ENCODE data around the gene CHD6.

CHD6 gene

DNA sequence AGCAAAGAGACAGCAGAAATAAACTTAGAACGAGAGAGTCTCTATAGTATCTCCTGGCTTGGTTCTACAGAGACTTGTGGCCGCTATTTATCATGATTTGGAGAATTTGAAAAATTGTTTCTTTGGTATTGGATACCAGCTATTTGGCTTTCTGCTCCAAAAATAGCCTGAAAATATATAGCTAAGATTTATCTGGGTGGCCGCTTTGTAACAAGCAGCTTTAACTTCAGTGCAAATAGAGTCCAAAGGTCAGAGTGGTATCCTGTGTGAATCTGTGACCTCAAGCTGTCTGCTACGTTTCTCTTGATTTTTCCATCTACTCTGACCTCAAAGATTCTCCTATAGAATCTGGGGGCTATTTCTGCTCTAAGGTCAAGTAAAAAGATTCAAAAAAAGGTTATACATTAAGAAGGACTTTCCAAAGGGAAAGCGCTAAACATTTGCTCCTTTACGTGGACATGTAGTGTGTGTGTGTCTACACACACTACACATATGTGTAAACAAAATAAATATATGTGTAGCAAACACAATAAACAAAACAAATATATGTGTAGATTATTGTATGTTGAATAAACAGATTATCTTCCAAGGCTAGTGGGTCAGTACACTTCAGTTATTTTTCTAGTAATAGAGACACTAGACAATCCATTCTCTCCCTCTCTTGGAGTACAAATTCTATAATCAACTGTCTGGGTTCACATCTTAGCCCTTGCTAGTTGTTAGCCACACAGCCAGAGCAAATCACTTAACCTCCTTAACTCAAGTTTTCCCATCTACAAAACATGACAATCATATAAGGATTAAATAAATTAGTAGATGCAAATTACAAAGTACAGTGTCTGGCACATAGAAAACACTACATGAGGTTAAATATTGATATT is 40.8 kb downstream of the CHD6 start:
- DNase-seq, result no peak

DNA sequence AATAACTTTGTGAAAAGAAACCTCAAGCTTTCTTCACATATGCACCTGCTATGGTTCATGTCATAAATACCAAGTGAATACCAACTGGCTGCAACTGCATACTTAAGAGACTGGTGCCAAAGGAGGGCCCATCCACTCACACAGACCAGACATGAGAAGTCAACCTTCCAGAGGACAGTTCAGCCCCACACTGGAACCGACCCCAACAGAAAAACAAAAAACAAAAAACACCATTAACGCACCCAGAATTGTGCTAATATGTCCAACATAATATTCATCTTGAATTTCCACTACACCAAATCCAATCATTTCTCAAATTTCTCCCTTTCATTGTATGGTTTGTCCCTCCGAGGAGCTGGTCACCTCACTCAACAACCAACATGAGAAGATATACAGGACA is 42.8 kb downstream of the CHD6 start:
- no peak for DNase-seq

DNA sequence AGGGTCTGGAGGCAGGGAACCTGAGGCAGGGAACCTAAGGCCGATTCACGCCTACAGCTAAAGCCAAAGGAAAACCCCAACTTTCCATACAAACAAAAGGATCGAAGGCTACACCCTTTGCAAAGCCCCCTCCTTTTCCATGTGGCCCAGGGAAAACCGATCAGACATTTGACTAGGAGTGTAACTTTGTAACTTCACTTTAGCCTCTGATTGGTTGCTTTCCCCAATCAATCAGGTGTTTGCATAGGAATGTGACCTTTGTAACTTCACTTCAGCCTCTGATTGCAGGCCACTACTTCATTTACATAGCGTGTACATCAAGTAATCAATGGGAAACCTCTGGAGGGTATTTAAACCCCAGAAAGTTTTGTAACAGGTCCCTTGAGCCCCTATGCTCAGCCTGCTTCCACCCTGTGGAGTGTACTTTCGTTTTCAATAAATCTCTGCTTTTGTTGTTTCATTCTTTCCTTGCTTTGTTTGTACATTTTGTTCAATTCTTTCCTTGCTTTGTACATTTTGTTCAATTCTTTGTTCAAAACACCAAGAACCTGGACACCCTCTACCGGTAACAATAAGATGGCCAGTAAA is 43.3 kb downstream of the CHD6 start:
- no peak for DNase-seq

DNA sequence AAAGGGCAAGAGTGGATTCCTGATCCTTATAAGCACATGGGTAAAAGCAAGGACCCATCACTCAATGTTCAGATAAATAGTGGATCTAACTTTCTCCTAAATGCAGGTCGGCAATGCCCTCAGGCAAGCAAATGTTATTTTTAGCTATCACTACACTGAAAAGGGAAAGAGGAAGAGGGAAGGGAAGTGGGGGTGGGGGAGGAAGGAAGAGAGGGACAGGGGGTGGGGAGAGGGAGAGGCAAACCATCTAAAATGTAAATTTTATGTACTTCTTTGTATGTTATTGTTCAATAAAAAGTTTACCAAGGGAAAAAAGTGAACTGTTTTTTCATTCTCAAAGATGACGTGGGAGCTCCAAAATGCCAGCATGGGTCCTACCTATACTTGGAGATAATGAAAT is 44.2 kb downstream of the CHD6 start:
- no peak for DNase-seq

DNA sequence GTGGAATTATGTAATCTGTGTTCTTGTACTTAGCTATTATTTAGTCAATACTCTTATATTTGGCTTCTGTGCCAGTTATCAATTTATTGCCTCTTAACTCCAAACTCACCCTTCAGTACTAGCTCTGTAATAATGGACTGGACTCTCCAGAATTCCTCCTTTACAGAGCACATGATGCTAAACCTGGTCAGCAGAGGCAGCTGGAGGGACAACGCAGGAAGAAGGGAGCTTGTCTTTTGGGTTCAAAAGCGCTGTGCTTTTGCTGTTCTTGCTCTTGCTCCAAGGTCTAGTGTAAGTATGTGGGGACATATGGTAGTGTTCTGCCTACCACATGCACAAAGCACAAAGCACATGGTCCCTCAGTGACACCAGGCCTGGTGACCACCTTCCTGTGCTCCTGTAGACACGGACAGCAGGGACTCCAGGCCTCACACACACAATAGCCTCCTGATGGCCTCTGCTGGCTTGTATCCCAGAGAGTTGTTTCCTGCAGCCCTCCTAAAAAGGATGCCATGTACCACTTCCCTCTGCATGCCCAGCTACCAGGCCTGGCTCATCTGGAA is 46.1 kb downstream of the CHD6 start:
- no peak for DNase-seq

DNA sequence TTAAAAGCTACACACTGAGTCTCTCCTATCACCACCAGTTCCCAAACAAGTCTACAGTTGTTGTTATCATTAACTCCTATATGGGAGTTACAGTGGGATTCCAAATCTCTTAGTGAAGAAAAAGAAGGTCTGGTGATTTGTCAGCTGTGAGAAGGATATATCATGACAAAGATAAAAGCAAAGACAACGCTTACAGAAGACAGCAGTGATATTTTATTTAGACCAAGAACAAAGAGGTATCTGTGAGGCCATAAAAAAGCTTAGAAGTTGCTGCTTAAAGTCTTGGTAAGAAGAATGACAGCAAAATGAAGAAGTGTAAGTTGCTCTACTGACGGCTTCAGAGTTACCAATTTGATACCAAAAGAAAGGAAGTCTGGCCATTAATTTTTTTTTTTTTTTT is 47.2 kb downstream of the CHD6 start:
- no peak for DNase-seq

DNA sequence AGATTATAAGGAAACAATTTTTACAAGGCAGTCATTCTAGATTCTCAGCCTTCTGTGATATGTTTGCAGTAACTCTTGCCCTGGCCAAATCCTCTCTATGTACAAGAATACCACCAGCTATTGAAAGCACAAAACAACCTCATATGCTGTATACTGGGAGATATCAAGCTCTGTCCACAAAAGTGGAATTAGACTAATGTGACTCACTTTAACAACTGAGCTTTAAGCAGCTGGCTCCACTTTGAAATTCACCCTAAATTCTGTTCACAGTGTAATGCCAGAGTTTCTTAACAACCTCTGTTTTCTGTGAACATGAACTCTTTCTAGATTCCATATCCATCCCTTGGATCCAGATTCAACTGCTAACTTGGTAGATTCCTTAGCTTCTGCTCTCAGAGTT is 47.6 kb downstream of the CHD6 start:
- no peak for DNase-seq

DNA sequence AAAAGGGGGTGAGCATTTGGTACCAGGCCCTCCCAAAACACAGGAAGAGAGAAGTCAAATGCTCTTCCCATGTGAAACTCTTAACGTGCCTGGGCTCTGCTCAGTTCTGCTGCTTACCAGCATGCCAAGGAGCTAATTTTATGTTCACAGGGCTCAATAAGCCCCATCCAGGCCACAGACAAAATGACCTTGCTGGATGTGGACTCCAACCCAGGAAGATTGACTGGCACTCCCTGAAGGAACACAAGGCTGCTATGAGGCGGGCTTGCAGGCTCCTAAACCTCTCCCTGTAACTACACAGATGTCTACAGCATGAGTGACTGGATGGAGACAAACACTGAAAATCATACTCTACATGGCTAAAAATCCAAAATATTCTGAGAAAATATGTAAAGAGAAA is 50.6 kb downstream of the CHD6 start:
- no peak for DNase-seq

DNA sequence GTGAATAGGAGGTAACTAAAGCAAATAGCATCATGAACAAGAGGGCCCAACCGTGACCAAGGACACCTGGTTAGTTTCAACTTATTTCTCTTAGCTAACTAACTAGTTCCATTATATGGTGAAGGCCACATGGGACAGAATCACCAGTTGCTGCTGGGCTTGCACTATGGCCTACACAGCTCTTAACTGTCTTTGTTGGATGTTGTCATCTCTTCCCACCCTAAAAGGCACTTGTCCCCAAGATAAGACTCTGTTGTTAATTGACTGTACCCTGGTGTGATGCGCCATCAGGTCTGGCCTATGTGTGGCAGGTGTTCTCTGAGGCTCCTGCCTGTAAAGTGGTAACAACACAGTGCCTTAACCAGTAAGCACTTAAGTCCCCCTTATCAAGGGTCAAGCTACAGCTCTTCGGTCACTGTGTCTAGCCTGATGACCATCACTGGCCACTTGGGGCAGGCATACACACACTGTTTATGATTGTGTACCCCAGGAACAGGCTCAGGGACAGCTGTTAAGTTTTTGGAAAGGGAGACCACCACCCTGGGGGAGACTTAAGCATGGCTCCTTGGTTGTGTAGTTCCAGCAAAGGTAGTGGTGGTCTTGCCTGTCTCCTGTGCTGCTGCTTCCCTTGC is 51.2 kb downstream of the CHD6 start:
- DNase-seq, result no peak

DNA sequence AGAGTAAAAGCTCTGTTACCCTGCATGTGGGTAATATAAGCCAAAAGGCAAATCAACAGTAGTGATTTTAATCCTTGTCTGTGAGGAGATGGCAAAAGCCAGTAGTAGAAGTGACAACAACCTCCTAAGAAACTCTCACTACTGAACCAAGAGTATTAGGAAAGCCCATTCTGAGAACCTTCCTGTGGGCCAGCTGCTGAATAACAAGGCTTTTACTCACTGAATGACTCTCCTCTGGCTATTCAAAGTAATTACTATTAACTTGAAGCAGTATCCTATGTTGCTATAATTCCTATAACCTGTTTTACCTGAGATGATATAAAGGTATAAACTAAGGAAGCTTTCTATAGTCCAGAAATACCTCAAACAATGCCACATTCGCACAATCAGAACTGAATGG is 55.1 kb downstream of the CHD6 start:
- no peak for DNase-seq

DNA sequence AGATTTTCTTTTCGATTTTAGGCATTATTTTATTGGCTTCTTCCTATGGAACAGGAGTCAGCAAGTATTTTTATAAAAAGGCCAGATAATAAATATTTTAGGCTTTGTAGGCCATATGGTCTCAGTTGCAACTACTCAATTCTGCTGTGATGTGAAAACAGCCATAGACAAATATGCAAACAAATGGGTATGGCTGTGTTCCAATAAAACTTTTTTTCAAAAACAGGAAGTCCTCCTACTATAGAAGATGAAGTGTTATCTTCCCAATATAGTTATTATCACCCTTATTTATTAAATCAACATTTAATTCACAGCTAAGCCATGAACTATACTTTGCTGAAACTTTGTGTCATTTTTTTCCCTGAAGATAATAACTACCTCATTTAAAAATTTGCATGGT is 57.2 kb downstream of the CHD6 start:
- no peak for DNase-seq

DNA sequence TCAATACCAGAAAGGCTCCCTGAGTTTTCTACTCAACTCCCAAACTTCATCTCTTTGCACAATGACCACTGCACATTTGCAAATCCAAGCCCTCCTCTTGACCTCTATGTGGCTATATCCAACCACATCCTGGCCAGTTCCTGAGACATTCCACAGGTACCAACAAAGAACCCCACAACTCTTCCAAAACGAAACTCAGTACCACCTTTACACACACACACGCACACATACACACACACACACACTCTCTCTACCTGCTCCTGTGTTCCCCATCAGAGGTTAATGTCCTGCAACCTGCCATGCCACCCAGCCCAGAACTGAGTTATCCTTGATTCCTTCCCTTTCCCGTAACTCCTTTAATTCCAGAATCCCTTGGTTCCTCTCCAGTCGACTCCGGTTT is 58.5 kb downstream of the CHD6 start:
- no peak for DNase-seq

DNA sequence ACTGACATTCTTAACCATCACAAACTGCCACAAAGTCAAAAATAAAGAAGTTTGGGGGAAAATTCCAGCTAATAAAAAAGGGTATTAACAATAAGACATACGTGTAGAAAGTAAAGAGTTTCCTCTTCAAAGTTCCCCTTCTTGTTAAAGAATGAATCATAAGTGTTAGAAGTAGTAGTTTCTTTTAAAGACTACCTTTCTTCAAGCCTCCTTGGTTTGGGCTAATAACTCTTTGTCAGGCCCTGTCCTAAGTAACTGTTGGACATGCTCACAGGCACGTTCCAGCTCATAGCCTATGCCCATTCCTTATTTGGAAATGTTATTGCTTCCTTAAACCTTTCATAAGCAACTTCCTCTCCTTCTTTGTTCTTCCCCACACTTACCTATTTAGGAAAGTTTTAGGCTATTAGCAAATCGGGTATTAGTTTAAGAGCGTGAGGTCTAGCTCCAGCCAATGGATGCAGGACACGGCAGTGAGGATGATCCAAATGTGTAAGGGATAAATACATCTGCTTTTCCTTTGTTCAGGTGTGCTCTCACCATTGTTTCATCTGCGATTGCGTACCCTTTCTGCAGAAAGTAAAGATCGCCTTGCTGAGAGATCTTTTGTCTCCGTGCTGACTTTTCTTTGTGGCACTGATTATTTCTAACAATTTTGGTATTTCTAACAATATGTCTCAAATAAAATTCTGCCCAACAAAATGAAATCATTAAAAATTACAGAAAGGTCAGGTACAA is 64.9 kb downstream of the CHD6 start:
- no peak for DNase-seq

DNA sequence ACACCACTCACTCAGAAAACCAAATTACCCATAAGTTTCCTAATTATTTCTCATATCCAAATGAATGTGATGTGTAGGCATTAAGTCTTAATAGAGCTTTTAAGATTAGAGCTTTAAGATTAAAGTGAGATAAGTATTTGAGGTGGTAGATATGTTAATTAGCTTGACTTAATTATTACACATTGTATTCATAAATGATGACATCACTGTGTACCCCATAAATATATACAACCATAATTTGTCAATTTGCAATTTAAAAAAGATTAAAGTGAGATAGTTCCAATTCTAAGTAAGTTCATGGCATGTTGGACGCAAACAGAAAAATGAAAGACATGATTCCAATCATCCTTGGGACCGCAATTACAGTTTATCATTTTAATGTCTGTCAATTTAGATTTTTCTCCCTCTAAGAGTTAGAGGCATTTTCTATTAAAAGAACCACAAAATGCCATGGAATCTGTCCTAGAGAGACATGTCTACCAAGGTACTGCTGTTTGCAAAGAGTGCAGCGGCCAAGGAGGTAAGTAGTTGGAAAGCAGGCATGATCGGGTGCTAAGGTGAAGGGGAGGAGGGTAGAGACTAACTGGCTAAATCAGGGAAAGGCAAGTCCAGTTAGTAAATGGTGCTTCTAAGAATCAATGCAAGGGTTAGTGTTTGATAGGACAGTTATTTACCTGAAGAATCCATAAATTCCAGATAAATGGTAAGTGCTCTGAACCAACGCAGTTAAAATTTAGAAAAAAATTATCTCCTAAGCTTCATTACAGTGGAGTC is 65.7 kb downstream of the CHD6 start:
- no peak for DNase-seq

DNA sequence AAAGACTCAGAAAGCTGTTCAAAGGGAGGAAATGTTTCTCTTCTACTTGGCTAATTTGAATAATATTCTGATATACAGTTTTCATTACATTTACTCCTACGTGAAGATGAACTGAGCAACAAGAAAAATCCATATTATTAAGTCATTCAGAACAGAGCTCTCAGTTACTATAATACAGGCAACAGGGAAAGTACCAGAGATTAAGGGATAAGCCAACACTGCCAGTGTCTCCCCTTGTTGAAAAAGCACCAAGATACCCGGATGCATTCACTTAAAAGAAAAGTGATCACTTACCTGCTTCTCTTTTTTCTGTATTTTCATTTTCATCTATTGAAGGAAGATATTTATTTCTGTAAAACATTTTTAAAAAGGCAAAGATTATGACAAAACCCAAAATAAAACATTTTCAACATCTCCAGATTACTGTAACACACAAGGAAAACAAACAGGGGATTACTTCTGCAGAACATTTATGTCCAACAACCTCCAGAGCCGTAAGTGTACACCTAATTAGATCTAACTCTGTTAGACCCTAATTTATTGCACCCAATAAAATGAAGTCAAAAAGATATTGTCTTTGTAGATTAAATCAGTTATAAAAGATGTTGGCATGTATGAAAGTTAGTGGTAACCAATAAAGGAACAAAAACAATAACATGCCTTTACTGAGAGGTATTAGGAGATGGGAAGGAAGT is 67.0 kb downstream of the CHD6 start:
- no peak for DNase-seq

DNA sequence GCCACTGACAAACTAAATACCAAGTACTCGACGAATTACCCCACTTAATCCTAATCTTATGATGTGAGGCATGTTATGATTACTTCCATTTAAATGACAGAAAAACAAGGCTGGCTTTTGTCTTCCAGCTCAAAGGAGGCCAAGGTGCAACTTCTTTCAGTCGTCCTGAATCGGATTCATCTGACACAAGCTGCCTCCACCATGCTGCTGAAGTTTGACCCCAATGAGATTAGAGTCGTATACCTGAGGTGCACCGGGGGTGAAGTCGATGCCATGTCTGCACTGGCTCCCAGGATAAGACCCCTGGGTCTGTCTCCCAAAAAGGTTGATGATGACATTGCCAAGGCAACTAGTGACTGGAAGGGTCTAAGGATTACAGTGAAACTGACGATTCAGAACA is 71.0 kb downstream of the CHD6 start:
- DNase-seq, result no peak

DNA sequence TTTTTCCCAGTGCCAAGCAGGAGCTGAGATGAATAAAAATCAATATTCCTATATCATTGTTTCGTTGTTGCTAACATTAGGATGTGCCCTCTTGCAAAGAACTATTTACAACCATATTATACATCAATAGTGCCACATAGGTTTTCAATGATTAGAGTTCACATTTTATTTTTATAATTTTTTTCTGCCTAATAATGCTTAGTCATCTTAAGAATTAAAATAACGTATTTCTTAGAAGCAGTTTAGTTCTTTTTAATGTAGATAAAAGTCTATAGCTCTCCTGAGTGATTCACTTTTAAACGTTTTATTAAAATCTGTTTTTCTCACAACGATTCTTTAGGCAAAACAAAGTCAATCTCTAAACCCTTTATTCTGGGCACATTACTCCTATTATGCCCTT is 71.6 kb downstream of the CHD6 start:
- no peak for DNase-seq

DNA sequence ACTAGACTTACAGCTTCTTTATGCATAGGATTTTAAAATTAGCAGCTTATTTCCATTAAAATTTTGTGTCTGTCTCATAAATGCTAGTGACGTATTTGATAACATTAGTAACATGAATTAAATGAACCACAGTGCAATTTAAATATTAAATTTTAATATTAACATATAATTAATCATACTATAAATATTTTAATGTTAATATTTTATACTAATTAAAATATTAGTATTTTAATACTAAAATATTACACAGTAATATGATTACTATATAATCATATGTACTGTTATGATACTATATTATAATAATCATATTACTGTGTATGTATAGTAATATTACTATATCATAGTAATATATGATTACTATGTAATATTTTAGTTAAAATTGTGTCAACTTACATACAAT is 73.7 kb downstream of the CHD6 start:
- no peak for DNase-seq

DNA sequence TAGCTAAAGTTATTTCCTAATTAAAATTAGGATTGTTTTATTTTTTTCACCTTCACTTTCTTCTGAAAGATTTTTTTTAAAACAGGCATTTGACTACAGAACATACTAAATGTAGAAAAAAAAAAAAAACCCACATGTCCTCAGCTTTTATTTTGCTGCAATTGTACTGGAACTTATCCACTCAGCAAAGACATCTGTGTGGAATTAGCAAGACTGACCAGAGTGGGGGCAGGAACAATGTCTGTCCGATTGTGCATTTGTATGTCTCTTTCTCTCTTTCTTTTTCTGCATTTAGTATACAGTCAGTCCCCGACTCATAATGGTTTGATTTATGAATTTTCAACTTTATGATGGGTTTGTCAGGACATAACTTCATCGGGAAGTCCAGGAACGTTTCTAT is 77.3 kb downstream of the CHD6 start:
- DNase-seq, result no peak

DNA sequence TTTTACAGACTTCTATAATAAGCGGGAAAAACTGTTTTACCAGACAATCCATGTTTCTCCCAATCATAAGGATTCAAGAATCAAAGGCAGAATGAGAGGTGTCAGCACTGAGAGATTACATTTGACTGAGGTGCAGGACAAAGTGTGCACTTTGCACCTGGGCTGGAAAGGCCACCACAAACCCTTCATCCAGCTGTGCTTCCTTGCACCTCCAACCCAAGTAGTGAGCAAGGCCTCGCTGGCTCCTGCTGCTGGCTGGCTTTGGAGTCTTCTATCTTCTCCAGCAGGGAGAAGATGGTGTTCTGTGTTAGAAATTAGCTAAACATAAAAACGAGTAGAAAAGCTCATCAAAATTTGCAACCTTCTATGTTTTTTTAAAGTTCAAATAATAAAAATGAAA is 77.7 kb downstream of the CHD6 start:
- no peak for DNase-seq

DNA sequence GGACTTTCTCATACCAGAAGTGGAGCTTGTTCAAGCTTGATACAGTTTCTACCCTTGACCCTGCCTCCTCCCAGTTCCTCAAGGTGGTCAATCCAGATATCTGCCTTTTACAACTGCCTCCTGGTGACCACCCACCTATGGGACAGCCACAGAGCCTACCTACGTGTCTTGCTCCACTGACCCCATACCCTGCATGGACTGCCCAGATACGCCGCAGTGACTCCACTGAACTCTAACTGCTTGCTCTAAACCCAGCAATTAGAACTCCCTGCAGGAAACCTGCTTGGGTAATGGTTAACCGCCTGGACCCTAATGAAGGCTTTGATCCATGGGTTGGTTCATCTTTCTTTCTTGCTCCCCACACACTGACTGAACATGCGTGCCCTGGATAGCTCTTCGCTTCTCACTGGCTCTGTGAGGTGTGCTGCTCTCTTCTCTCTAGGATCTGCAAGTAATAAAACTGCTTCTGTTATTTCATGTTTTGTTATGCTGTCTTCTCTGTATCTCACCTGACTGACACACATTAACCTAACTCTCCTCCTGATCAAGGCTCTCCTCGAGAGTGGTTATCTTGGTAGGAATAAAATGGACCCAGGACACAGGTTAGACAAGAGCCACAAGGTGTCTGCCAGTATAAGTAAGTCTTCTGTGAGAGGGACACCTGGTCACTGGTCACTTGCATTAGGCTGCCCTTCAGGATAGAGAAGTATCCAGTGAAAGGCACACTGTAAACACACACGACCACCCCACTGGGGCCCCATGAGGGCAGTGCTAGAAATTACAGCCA is 79.2 kb downstream of the CHD6 start:
- DNase-seq, result no peak

Measured in central memory CD4-positive, alpha-beta T cell (primary cell).